GM18517 (cell line): ENCODE results near the gene NEDD4L.

ENCODE experiments used
- ATAC-seq: cut with Tn5 transposase; IDR thresholded peaks from one replicate; pipeline ENCODE4 v1.9.1; 2021; ENCODE audit warnings: mild to moderate bottlenecking, moderate library complexity; ENCODE audit not compliant: unreplicated experiment

NEDD4L gene

DNA sequence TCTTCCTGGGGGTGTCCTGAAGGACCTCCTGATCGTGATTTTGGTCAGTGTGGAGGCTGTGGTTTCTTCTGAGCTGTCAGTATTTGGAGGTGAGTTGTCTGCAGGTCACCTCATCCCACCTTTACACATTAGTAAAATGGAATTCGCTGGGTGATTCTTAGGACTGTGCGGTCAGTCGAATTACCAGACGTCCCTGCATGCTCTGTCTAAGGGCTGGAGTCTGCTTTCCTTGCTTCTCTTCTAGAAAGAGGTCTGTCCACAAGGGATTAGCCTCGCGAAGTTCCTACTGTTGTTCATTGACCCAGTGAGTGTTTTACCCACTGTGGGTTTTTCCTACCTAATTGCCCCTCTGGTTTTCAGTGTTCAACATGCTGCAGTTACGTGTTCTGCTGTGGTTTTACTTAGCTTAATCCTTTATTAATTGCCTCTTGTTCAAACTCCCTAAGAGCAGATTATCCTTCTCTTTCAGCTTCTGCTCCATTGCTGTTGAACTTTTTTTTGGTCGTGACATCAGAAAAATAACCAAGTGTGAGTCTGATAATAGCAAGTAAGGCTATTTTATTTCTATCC is 183.4 kb downstream of the NEDD4L start:
- no peak for ATAC-seq

DNA sequence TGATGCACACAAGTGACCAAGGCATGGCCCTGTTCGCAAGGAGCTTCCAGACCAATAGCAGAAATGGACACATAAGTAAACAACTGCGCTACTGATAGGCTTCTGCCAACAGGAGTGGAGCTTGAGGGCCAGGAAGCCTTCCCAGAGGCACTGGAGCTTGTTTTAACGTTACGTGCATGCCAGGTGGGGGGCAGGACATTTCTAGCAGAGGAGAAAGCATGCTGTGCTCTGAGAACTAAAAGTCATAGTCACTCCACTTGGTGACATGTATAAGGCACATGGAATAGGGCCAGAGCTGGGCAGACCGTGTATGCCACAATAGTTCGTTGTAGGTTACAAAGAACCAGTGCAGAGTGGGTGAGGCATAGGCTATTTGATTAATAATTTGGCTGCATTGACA is 184.2 kb downstream of the NEDD4L start:
- ATAC-seq: no peak

GRCh38 chr18:58228762-58229161 is 184.7 kb downstream of the NEDD4L start:
- ATAC-seq: no peak

GRCh38 chr18:58229162-58229561 is 185.1 kb downstream of the NEDD4L start:
- no peak for ATAC-seq

GRCh38 chr18:58230438-58231179 is 186.6 kb downstream of the NEDD4L start:
- ATAC-seq: no peak

DNA sequence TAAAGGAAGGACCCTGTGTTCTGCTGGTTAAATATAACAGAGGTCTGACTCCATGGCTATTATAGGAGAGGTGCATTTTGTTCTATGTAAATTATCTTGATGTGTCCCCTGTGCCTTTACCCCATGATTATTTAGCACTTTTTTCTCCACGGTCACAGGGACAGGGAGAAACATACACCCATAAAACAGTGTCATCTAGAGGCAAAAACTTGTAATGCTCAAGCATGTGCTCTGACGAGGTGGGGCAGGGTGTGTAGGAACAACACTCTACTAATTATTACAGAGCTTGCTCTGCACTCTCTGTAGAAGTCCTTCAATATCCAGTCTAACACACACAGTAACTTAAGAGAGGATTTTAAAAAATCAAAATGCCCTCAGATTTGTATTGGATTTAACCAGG is 187.9 kb downstream of the NEDD4L start:
- no peak for ATAC-seq

DNA sequence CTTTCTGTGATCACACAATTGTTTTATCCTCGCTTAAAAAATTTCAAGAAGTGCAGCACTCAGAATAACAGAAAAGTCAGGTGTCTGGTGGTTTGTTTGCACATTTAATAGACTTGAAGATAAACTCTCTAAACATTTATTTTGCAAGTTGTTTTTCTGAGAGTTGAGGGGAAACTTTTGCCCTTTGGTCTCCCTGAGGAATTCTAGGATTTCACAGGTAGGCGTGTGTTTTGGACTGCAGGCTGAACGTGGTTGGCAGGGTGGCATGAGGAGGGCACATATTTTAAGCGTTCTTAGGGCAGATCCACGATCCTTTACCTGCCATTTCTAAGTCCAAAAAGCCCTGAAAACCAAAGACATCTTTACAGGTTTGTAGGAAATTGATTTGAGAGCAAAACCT is 188.6 kb downstream of the NEDD4L start:
- no peak for ATAC-seq

- ATAC-seq: no peak
Observed at GRCh38 chr18:58234359-58234741, 190.3 kb downstream of the NEDD4L start.

DNA sequence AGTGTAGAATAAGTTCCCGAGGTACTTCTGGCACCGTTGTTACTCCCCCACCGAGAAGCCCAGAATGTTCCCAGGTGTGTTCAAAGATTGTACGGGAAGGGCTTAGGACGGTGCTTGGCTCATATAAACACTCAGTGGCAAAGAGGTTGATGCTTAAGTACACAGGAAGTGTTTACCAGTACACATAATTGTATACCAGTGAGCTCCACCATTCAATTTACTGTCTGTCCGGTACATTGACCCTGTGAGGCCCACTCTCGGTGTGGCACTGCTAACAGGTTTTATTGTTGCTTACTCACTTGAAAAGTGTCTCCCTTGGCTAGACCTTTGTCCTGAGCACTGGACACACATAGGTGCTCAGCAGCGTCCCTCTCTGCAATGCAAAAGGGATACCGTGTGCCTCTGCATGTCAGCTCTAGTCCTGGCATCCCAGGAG is 191.0 kb downstream of the NEDD4L start:
- no peak for ATAC-seq

DNA sequence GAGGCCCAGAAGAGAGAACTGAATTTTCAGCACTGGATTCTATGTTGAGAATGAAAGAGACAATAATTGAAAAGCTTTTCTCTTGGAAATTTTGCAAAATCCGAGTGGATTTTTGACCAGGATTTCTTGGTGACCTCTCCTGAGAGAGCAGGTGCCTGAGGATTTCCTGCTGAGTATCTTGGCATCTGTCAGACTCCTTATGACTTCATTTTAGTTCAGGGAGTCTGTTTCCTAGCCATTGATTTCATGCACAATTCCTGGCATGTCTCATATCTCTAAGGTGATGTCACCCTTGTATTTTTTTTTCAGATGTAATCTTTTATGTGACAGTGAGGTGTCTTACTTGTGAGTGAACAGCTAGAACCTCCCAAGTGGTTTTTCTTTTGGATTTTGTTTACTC is 195.9 kb downstream of the NEDD4L start:
- ATAC-seq: no peak

GRCh38 chr18:58241026-58241679 is 197.1 kb downstream of the NEDD4L start:
- ATAC-seq: no peak

- ATAC-seq: no peak
Observed at GRCh38 chr18:58241877-58242276, 197.9 kb downstream of the NEDD4L start.

- no peak for ATAC-seq
Observed at GRCh38 chr18:58242435-58242834, 198.4 kb downstream of the NEDD4L start.

DNA sequence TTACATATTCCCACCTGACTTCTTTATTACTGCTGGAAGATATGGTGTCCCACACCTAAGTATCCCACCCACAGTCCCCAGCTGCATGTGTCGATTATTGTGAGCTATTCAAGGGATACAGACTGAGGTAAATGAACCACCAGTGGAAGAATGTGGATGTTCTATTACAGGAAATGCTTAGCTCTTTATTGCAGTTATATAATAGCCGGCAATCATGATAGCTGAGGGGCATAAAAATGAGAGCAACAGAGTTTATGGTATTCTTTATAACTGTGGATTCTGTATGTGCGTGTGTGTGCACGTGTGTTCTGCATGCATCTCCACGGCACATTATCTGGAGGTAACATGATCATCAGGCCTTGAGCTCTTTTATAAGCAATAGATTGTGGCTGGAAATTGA is 198.9 kb downstream of the NEDD4L start:
- no peak for ATAC-seq

DNA sequence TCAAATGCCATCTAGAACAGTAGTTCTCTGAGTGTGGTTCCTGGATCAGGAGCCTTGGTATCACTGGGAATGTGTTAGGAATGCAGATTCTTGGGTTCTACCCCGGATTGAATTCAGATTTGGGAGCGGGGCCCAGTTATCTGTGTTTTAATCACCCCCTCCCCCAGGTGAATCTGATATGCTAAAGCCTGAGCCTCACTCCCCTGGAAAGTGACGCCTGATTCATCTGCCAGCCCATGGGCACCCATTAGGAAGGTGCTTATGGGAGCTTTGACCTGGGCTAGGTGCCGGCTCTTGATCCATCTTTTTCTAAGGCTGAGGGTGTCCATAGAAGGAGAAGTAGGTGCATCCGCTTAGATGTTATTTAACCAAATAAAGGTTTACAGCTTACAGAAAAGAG is 199.4 kb downstream of the NEDD4L start:
- ATAC-seq: no peak

GRCh38 chr18:58247363-58247834 is 203.4 kb downstream of the NEDD4L start:
- no peak for ATAC-seq

- ATAC-seq: no peak
Observed at GRCh38 chr18:58249712-58250111, 205.7 kb downstream of the NEDD4L start.

DNA sequence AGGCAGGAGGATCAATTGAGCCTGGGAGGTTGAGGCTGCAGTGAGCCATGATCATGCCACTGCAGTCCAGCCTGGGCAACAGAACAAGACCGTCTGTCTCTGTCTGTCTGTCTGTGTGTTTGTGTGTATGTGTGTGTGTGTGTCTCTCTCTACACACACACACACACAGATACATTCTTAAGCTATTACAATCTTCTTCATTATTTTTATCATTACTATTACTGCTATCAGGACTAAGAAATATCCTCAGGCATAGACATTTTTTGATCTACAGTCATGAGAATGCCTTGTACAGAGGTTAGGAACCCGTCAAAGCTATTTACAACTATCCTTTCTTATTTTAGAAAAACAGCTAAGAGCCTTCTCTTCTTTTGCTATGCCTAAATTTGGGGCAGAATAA is 207.4 kb downstream of the NEDD4L start:
- ATAC-seq: no peak

DNA sequence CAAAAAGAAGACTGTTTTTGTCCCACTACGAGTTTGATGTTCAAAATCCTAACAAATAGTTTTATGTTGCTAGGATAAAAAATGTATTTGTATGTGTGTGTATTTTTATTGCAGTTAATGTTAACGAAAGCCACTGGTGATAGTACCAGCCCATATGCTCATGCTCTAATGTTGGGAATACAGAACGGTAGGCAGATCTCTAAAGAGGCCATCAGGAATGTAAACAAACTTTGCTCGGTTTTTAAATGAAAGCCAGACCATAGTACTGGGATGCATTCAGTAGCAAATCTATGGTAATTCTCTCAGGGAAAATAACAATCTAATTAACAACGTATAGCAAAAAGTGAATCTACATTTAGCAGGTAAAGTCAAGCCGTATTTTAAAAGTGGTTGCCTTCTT is 208.1 kb downstream of the NEDD4L start:
- ATAC-seq: no peak

GRCh38 chr18:58253318-58253717 is 209.3 kb downstream of the NEDD4L start:
- no peak for ATAC-seq

GRCh38 chr18:58253871-58254270 is 209.8 kb downstream of the NEDD4L start:
- no peak for ATAC-seq

DNA sequence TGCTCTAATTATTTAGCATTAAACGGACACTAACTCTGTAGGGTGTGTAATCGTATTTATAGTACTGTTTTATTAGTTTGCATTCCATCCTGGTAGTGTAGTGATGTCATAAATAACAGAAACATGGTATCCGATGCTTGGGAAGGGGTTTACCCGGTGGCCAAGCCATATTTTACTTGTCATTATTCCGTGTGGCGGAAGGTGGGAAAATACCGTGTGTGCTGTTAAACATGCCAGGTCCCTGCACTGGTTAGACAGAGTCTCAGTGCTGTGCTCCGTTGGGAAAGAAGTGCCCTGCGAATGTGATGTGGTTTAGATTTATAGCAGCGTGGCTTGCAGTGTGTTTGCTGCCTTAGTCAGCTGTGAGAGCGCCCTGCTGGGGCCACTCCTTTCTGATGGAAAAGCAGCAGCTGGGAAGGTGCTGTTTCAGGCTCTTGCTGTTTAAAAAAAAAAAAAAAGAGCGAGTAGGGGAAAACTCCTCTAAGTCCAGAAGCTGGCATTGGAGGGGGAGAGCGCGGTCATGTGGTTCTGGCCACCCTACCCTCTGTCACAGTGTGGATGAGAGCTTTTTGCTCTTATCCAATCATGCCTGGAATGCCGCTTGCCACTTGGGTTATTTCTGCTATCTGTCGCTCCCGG is 211.0 kb downstream of the NEDD4L start:
- ATAC-seq: no peak
